ENCODE data around the gene PRKD3.

- no peak for TF ChIP-seq CTCF (IDR thresholded peaks at IDR 0.05; ENCODE audit: poor library complexity, severe bottlenecking)
- TF ChIP-seq RAD21 (conservative IDR thresholded peaks at IDR 0.05) = no peak
- no peak for TF ChIP-seq POLR2AphosphoS5 (IDR thresholded peaks at IDR 0.05)
- TF ChIP-seq EP300 (conservative IDR thresholded peaks at IDR 0.05; ENCODE audit: poor library complexity, severe bottlenecking) = no peak
- TF ChIP-seq REST (IDR thresholded peaks at IDR 0.05; ENCODE audit: borderline replicate concordance) = no peak
- TF ChIP-seq EZH2 (IDR thresholded peaks at IDR 0.05; ENCODE audit: borderline replicate concordance, insufficient read depth, low read length, poor library complexity, severe bottlenecking) = no peak
These were observed 11.0 kb upstream of the PRKD3 start for GRCh38 chr2:37335604-37336003.

All from neural cell (in vitro differentiated cells).